Measurements from ENCODE around the gene FGF21.
"Not testable (repeated sequence)": the region's sequence is repeated elsewhere in the genome, so short reads cannot be mapped to it uniquely, and the experiment has no call there.

- not testable (repeated sequence) for TF ChIP-seq CTCF, EP300 (IDR thresholded peaks at IDR 0.05)
Observed at GRCh38 chr19:48765816-48766215, 10.5 kb downstream of the FGF21 start.

All from gastroesophageal sphincter (tissue), 3 donors.